ENCODE data around the gene LRRC72. TPM values are rescaled to one million over a fixed set of nuclear protein-coding genes. Genes with fewer than 3 reads are reported as not detected.

The LRRC72 gene
- total RNA-seq, 1 donor from 2014 or later, result not detected

DNA sequence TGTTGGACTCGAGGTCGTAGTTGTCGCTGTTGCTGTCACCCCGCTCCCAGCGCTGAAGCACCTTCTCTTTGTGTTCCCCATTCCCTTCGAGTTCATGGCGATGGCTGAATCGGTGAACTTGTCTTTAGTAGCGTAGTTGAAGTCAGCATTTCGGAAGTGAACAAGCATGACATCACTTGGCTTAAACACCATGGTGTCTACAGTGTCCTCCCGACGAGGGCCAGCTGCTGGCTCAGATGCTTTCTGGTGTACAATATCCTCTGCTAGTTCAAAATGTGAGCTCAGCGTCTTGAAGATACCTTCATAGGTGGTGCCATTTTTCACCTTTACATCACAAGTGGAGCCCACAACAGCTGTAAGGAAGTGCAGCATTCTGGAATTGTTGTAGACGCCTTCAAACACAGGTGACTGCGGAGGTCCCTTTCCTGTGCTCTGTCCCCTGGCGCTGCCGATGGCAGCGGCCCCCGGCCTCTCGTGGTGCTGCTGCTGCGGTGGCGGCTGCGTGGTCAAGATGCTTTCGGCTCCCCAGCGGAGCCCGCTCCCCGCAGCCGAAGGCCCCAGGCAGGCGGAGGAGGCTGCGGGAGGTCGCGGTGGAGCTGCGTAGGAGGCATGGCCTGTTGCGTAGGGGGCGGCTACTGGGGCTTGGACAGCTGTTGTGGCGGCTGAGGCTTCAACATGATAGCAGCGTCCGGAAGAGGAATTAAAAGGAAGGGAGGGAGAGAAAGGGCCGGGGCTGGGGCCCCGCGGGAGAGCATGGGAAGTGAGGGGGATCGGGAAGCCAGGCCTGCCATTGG is 59.7 kb downstream of the LRRC72 start:
- Mint-ChIP-seq H3K9me3 (ENCODE audit: unreplicated experiment) (no peaks in the 10 kb centered on the region), H3K36me3 (ENCODE audit: unreplicated experiment) (no peaks in the 10 kb centered on the region), H3K27me3 (ENCODE audit: unreplicated experiment) (no peaks in the 10 kb centered on the region), H3K4me3 (ENCODE audit: unreplicated experiment) (no peak overlapping the region), H3K4me1 (ENCODE audit: unreplicated experiment) (no peaks in the 10 kb centered on the region), H3K27ac (ENCODE audit: unreplicated experiment) (no peak overlapping the region)
- DNase-seq (ENCODE audit: extremely low spot score, unreplicated experiment), result no peak
- TF ChIP-seq, protein P1, sequence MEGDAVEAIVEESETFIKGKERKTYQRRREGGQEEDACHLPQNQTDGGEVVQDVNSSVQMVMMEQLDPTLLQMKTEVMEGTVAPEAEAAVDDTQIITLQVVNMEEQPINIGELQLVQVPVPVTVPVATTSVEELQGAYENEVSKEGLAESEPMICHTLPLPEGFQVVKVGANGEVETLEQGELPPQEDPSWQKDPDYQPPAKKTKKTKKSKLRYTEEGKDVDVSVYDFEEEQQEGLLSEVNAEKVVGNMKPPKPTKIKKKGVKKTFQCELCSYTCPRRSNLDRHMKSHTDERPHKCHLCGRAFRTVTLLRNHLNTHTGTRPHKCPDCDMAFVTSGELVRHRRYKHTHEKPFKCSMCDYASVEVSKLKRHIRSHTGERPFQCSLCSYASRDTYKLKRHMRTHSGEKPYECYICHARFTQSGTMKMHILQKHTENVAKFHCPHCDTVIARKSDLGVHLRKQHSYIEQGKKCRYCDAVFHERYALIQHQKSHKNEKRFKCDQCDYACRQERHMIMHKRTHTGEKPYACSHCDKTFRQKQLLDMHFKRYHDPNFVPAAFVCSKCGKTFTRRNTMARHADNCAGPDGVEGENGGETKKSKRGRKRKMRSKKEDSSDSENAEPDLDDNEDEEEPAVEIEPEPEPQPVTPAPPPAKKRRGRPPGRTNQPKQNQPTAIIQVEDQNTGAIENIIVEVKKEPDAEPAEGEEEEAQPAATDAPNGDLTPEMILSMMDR (IDR thresholded peaks at IDR 0.05), result no peak

DNA sequence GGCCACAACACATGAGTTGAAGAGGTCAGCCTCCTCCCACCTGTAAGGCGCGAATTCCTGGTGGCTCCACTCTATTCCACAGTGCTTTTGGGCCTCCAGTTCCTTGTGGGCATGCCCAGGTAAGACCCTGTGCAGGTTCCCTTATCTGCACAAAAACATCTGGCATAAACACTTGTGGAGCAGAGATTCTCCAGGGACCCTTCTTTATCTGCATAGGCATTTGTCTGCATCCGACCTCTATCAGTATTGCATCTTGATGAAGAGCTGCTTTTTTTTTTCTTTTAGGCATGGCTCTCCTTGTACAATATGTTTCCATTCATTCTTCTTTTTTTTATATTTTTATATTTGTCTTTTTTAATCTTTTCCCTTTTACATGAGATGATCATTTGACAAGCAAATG is 60.5 kb downstream of the LRRC72 start:
- Mint-ChIP-seq H3K4me3 (ENCODE audit: unreplicated experiment) (no peak overlapping the region), H3K36me3 (ENCODE audit: unreplicated experiment) (no peaks in the 10 kb centered on the region), H3K9me3 (ENCODE audit: unreplicated experiment) (no peaks in the 10 kb centered on the region), H3K4me1 (ENCODE audit: unreplicated experiment) (no peaks in the 10 kb centered on the region), H3K27me3 (ENCODE audit: unreplicated experiment) (no peaks in the 10 kb centered on the region), H3K27ac (ENCODE audit: unreplicated experiment) (no peak overlapping the region)
- no peak for DNase-seq (ENCODE audit: extremely low spot score, unreplicated experiment)
- TF ChIP-seq, protein P1 (IDR thresholded peaks at IDR 0.05), result no peak

DNA sequence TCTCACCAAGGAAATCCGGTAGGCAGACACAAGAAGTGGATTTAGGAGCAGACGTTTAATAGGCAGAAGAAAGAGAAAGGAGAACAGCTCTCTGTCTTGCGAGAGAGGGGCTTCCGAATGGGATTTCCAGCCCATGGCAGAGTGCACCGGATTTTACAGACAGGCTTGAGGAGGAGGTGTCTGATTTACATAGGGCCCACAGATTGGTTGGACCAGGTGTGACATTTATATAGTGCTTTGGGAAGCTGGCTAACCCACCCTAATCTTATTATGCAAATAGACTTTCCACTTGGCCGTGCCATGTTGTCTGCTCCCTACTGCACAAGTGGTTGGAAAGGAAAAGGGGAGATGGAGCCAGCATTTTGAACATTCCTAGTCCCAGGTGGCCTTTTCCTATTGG is 61.2 kb downstream of the LRRC72 start:
- no peak for DNase-seq (ENCODE audit: extremely low spot score, unreplicated experiment)
- no peak overlapping the region for H3K4me3 Mint-ChIP-seq (ENCODE audit: unreplicated experiment)
- H3K36me3 Mint-ChIP-seq (ENCODE audit: unreplicated experiment), result no peaks in the 10 kb centered on the region
- no peaks in the 10 kb centered on the region for H3K27me3 Mint-ChIP-seq (ENCODE audit: unreplicated experiment)
- no peak overlapping the region for H3K27ac Mint-ChIP-seq (ENCODE audit: unreplicated experiment)
- no peaks in the 10 kb centered on the region for H3K9me3 Mint-ChIP-seq (ENCODE audit: unreplicated experiment)
- TF ChIP-seq, protein P1 (IDR thresholded peaks at IDR 0.05), result no peak
- H3K4me1 Mint-ChIP-seq (ENCODE audit: unreplicated experiment), result no peaks in the 10 kb centered on the region

DNA sequence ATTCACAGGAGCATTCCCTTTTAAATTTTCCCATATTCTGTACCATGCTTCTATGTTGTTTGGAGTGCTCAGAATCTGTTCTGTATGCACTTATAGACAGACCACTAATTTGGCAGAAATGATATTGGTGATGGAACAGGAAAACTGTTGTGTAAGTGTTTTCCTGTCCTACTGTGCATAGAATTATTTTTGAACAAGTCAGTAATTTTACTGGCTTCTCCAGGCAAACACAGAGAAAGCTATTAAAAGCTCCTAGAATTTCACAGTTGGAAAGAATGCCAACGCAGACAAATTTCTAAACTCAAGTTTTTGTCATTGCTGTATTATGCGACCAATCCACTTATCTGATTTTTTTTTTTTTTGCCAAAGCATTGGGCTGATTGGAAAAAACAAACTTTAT is 63.3 kb downstream of the LRRC72 start:
- no peaks in the 10 kb centered on the region for H3K9me3 Mint-ChIP-seq (ENCODE audit: unreplicated experiment)
- DNase-seq (ENCODE audit: extremely low spot score, unreplicated experiment), result no peak
- no peak overlapping the region for H3K4me3 Mint-ChIP-seq (ENCODE audit: unreplicated experiment)
- H3K4me1 Mint-ChIP-seq (ENCODE audit: unreplicated experiment), result peaks cover 6% of the 10 kb centered on the region
- no peak overlapping the region for H3K27ac Mint-ChIP-seq (ENCODE audit: unreplicated experiment)
- no peaks in the 10 kb centered on the region for H3K36me3 Mint-ChIP-seq (ENCODE audit: unreplicated experiment)
- TF ChIP-seq, protein P1 (IDR thresholded peaks at IDR 0.05), result no peak
- H3K27me3 Mint-ChIP-seq (ENCODE audit: unreplicated experiment), result no peaks in the 10 kb centered on the region

DNA sequence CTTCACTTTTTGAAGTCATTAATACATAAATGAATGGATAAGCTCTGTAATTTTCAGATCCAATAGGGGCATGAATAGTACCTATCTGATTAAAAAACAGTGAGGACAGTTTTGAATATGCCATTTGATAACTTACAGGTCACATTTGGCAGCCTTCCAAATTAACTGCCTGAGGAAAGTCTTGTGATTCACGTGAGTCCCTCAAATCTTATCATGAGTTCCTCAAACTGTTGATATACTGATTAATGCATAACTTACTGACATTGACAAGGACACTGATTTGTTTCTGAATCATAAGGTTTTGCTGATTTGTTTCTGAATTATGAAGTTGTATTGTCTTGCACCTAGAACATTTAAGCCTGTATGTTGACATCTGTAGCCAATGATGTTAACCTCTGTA is 63.8 kb downstream of the LRRC72 start:
- H3K36me3 Mint-ChIP-seq (ENCODE audit: unreplicated experiment), result no peaks in the 10 kb centered on the region
- TF ChIP-seq, protein P1 (IDR thresholded peaks at IDR 0.05), result no peak

More for the DNA sequence above, 63.8 kb downstream of the LRRC72 start:
- Mint-ChIP-seq H3K27ac (ENCODE audit: unreplicated experiment) (no peak overlapping the region), H3K9me3 (ENCODE audit: unreplicated experiment) (no peaks in the 10 kb centered on the region), H3K4me1 (ENCODE audit: unreplicated experiment) (peaks cover 11% of the 10 kb centered on the region), H3K27me3 (ENCODE audit: unreplicated experiment) (no peaks in the 10 kb centered on the region), H3K4me3 (ENCODE audit: unreplicated experiment) (no peak overlapping the region)
- DNase-seq (ENCODE audit: extremely low spot score, unreplicated experiment), result no peak
